A673 (cell line): Measurements from ENCODE around the gene RECQL. TPM values are rescaled to one million over a fixed set of nuclear protein-coding genes. Genes with fewer than 3 reads are reported as not detected.

ENCODE experiments used
- BruUV-seq: library from RNA; stranded (reverse); fragments of 400-500 nt; replicated peaks from 2 replicates; lab custom pipeline; 2021; lab: Mats Ljungman, UMichigan
- CTCF ChIA-PET: fragments of 300-600 bp; sonication (Branson Sonifier 250); formaldehyde crosslinking; loops from one replicate; lab custom pipeline; 2022; ENCODE audit warnings: antibody characterized with exemption; lab: Charles Lee
- POLR2A ChIA-PET: fragments of 300-600 bp; sonication (Branson Sonifier 250); formaldehyde crosslinking; loops from one replicate; lab custom pipeline; 2022; ENCODE audit warnings: antibody characterized with exemption; ENCODE audit not compliant: low non-redundant PET; lab: Charles Lee
- DNase-seq: peaks from one replicate; pipeline ENCODE4 v3.0.0-alpha.2; 2015; ENCODE audit warnings: low spot score
- H3K27ac ChIP-seq: fragments of 200-600 bp; sonication (generic); 2 replicates; pipeline ENCODE4 v1.5.1; 2016; ENCODE audit warnings: mixed run types, low read depth, mild to moderate bottlenecking, mixed read lengths, antibody characterized with exemption, low read length; ENCODE audit not compliant: poor library complexity, severe bottlenecking
- H3K27me3 ChIP-seq: fragments of 200-600 bp; sonication (generic); replicated peaks from 2 replicates; pipeline ENCODE4 v1.6.1; 2017; ENCODE audit warnings: mixed run types, low read depth, mild to moderate bottlenecking, mixed read lengths, antibody characterized with exemption, low read length; ENCODE audit not compliant: insufficient read depth, poor library complexity
- H3K36me3 ChIP-seq: fragments of 200-600 bp; sonication (generic); 2 replicates; pipeline ENCODE4 v1.6.1; 2016; ENCODE audit warnings: mixed run types, mild to moderate bottlenecking, mixed read lengths, antibody characterized with exemption, low read length; ENCODE audit not compliant: insufficient read depth, poor library complexity, severe bottlenecking
- H3K4me1 ChIP-seq: fragments of 200-600 bp; sonication (generic); 2 replicates; pipeline ENCODE4 v1.6.1; 2017; ENCODE audit warnings: mixed run types, mild to moderate bottlenecking, mixed read lengths, antibody characterized with exemption, low read length; ENCODE audit not compliant: insufficient read depth, poor library complexity, severe bottlenecking
- H3K4me3 ChIP-seq: fragments of 200-600 bp; sonication (generic); 2 replicates; pipeline ENCODE4 v1.5.1; 2016; ENCODE audit warnings: low read depth, mixed run types, mild to moderate bottlenecking, mixed read lengths, low read length; ENCODE audit not compliant: poor library complexity, severe bottlenecking
- H3K9me3 ChIP-seq: fragments of 200-600 bp; sonication (generic); 2 replicates; pipeline ENCODE4 v1.6.1; 2016; ENCODE audit warnings: mixed run types, low read depth, mild to moderate bottlenecking, mixed read lengths, antibody characterized with exemption, low read length; ENCODE audit not compliant: poor library complexity, severe bottlenecking
- EZH2 ChIP-seq: fragments of 200-600 bp; sonication (generic); IDR thresholded peaks from 2 replicates; pipeline ENCODE4 v1.6.1; 2017; ENCODE audit warnings: borderline replicate concordance, low read depth, mild to moderate bottlenecking, mixed read lengths, antibody characterized with exemption, low read length; ENCODE audit not compliant: poor library complexity, severe bottlenecking
- intact Hi-C: fragments of 100-400 bp; cut with micrococcal nuclease; formaldehyde crosslinking; loops from one replicate; pipeline ENCODE4 v1.10.0; 2022; ENCODE audit not compliant: unreplicated experiment
- total RNA-seq: library from RNA; stranded (reverse); gene quantifications from 2 replicates; pipeline ENCODE4 v1.2.3, GENCODE V29; 2021
- TF ChIP-seq, protein P1 (sequence below): fragments of 300-800, 200-600 bp; sonication (generic); conservative IDR thresholded peaks from 2 replicates; pipeline ENCODE4 v1.5.1; 2017; ENCODE audit warnings: low read depth, mild to moderate bottlenecking, antibody characterized with exemption, low read length, moderate library complexity, mixed read lengths

RECQL gene
- total RNA-seq, 1 experiment from 2014 or later = 38.2 TPM

DNA sequence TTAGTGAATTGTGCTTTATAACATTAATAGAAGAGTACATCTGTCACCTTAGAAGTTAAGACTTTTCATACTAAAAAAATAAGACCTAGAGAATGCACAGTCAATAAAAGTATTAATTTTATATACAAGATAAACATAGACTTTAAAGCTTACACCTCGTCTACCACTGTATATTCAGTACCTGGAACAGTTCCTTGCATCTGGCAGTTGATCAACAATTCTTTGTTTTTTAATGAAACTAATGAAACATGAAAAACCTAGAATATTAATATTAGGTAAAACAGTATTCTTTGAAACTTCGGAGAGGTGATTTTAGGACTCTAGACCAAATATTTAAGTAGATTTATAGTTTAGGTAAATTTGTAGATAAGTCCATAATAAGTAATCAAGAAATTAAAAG is 4.5 kb upstream of the RECQL start:
- ChIA-PET POLR2A (no interaction called here), CTCF (no interaction called here)
- TF ChIP-seq, protein P1, sequence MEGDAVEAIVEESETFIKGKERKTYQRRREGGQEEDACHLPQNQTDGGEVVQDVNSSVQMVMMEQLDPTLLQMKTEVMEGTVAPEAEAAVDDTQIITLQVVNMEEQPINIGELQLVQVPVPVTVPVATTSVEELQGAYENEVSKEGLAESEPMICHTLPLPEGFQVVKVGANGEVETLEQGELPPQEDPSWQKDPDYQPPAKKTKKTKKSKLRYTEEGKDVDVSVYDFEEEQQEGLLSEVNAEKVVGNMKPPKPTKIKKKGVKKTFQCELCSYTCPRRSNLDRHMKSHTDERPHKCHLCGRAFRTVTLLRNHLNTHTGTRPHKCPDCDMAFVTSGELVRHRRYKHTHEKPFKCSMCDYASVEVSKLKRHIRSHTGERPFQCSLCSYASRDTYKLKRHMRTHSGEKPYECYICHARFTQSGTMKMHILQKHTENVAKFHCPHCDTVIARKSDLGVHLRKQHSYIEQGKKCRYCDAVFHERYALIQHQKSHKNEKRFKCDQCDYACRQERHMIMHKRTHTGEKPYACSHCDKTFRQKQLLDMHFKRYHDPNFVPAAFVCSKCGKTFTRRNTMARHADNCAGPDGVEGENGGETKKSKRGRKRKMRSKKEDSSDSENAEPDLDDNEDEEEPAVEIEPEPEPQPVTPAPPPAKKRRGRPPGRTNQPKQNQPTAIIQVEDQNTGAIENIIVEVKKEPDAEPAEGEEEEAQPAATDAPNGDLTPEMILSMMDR = no peak
- TF ChIP-seq EZH2 = no peak
- H3K27ac ChIP-seq = no peak overlapping the region
- DNase-seq = no peak
- peaks cover 7% of the 10 kb centered on the region for H3K4me1 ChIP-seq
- intact Hi-C loops = no loop called here
- H3K36me3 ChIP-seq = peaks cover 11% of the 10 kb centered on the region
- no TSS peak for BruUV-seq
- no peak overlapping the region for H3K4me3 ChIP-seq
- H3K27me3 ChIP-seq = no peaks in the 10 kb centered on the region
- no peaks in the 10 kb centered on the region for H3K9me3 ChIP-seq

GRCh38 chr12:21502872-21503271 is 1.4 kb upstream of the RECQL start:
- TSS peak; percentile 46 for BruUV-seq
- TF ChIP-seq, protein P1 = no peak
- TF ChIP-seq EZH2 = no peak
- H3K9me3 ChIP-seq = no peaks in the 10 kb centered on the region
- CTCF ChIA-PET = no interaction called here
- intact Hi-C loops = loop anchor here (5.0 kb wide), 1 partner anchor 154 kb away; the partner anchor contains the start of gene LDHB
- POLR2A ChIA-PET = interaction anchor here (0.6 kb wide), 1 partner anchor 465 kb away, joined by 5 read pairs; no protein-coding TSS in a partner anchor
- H3K27ac ChIP-seq = no peak overlapping the region
- peaks cover 19% of the 10 kb centered on the region for H3K4me1 ChIP-seq
- no peaks in the 10 kb centered on the region for H3K27me3 ChIP-seq
- H3K36me3 ChIP-seq = no peaks in the 10 kb centered on the region
- peak overlapping the region; percentile 97 for H3K4me3 ChIP-seq
- no peak for DNase-seq

GRCh38 chr12:21502164-21502496 is 695 bp upstream of the RECQL start:
- peak; percentile 39 for DNase-seq
- BruUV-seq = no TSS peak
- CTCF ChIA-PET = no interaction called here

More at GRCh38 chr12:21502164-21502496, 695 bp upstream of the RECQL start:
- Histone ChIP-seq H3K27me3 (no peaks in the 10 kb centered on the region), H3K27ac (peak overlapping the region; percentile 93), H3K4me1 (peaks cover 19% of the 10 kb centered on the region), H3K4me3 (peak overlapping the region; percentile 97), H3K9me3 (no peaks in the 10 kb centered on the region), H3K36me3 (peaks cover 5% of the 10 kb centered on the region)
- intact Hi-C loops = loop anchor here (5.0 kb wide), 1 partner anchor 155 kb away; the partner anchor contains the start of gene LDHB
- POLR2A ChIA-PET = no interaction called here
- TF ChIP-seq EZH2 = no peak
- TF ChIP-seq, protein P1 = no peak
